NCI-H2107 treated with DMSO at 0.1 percent for 48 hours (cell line): ENCODE data around the gene CPLANE2.
"Not testable (repeated sequence)": the region's sequence is repeated elsewhere in the genome, so short reads cannot be mapped to it uniquely, and the experiment has no call there.

Source experiments
- DNase-seq: peaks from one replicate; lab custom pipeline; 2025; ENCODE audit not compliant: unreplicated experiment; lab: John Stamatoyannopoulos, UW

The CPLANE2 gene

DNA sequence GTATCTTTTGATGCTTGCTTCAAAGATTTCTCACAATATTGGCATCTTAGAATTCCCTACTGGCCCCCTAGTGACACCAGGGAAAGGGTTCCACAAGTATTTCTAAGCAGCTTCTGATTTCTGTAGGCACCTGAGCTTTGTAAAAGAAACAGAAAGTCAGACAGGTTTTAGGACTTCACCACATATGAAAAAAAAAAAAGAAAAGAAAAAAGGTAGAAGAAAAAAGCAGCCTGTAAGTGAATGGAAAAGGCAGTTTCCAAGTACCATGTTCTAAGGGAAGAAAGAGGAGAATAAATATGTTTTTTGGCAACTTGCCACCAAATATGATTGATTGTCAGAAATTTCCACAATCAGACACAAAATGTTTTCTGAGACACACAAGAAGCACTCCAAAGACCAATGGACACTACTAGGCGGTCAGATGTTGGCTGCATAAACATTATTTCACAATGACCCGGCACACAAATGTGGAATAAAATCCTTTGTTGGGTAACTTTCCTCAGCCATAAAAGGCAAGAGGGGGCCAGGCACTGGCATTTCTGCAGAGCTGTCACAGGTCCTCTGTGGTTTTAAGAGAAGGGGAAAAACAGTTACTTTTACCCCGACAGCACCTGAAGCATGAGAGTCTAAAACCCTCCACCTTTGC is 12.7 kb upstream of the CPLANE2 start:
- DNase-seq = no peak

DNA sequence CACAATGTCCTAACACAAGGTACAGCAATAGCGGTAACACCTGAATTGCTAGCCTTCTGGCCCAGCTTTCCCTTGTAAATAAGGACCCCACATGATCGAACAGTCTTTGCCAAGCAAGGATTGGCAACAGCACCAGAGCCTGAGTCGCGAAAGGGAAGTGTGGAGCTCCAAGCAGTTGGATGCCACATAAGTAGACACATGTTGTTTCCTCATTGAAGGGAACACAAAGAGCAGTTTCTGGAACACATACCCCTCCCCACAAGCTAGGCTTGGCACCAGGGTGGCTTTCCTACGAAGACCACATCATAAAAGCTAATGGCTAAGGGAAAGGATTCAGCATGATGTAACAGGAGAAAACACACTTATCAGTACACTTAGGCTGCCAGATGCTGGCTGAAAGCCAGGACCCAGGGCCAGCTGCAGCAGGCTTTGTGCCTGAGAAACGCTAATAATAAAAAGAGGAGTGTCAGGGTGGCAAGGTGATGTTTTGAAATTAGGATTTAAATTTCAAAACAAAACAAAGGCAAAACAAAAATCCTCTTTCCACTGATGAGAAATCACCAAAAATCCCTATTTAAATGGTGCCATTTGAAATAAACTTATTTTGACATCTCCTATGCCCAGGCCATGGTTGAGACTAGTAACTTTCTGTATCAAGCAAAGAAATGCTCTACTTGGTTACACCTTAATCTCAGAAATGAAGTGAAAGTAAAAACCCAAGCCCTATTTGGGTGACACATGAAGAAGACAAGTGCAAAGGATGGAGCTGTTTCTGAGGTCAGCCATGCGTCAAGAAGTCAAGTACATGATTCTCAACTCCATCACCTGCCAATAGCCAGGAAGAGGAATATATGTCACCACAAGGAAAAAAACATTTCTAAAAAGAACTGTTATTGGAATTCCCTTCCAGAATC is 11.9 kb upstream of the CPLANE2 start:
- DNase-seq = peak; percentile 98

DNA sequence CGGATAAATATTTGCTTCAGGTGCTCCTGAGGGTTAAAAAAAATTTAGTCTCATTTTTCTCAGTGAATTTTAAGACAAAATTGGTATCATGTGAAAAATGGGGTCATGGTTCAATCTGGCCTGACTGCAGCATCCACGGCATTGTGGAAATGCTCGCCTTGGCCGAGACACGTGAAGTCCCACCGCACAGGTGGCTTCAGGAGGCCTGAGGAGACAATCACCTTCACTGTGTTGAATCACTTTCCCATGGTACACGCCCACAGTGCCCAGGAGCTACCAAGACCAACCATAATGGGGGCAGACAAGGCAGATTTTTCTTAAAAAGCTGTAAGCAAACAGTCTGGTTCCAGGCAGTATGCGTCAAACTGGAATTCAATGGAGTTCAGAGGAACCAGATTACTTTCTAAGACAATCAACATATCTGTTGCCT is 11.0 kb upstream of the CPLANE2 start:
- DNase-seq = no peak

DNA sequence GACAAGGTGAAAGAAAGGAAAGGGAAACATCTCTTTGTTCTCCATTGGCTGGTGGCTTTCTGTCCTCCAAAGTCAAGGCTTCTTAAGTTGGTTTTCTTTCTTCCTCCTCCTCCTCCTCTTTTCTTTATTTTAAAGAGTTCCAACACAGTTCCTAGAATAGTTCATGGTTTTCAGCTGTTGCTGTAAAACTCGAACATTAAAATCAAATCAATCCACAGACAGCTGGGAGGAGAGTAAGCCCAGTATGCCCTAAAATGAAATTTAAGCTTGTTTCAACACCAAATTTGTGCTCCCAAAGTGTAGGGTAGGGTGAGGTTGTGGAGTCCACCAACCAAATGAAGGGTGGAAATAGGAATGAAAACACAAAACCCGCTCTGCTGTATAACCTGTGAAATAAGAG is 10.5 kb upstream of the CPLANE2 start:
- DNase-seq = no peak

DNA sequence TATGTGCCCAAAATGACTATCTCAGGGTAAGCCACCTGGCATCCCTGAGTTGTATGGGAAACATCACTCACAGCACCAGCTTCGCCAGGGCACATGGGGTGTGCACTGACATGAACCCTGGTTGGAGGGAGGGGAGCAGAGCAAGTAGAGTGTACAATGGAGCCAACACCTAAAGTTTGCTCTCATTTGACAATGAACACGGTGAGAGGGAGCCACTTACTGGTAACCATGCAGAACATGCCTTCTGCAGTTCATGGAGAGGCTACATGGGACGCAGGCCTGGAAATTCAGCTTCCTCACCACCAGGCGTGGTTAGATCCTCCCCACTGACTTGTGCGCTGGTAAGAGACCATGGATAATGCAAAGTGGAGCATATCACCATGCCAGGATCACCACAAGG is 10.0 kb upstream of the CPLANE2 start:
- no peak for DNase-seq

DNA sequence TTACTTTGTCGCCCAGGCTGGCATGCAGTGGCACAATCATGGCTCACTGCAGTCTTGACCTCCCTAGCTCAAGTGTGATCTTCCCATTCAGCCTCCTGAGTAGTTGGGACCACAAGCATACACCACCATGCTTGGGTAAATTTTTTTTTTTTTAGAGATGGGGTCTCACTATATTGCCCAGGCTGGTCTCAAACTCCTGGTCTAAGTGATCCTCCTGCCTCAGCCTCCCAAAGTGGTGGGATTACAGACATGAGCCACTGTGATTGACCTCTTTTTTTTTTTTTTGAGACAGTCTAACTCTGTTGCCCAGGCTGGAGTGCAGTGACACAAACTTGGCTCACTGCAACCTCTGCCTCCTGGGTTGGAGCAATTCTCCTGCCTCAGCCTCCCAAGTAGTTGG is 9.3 kb upstream of the CPLANE2 start:
- DNase-seq = not testable (repeated sequence)

DNA sequence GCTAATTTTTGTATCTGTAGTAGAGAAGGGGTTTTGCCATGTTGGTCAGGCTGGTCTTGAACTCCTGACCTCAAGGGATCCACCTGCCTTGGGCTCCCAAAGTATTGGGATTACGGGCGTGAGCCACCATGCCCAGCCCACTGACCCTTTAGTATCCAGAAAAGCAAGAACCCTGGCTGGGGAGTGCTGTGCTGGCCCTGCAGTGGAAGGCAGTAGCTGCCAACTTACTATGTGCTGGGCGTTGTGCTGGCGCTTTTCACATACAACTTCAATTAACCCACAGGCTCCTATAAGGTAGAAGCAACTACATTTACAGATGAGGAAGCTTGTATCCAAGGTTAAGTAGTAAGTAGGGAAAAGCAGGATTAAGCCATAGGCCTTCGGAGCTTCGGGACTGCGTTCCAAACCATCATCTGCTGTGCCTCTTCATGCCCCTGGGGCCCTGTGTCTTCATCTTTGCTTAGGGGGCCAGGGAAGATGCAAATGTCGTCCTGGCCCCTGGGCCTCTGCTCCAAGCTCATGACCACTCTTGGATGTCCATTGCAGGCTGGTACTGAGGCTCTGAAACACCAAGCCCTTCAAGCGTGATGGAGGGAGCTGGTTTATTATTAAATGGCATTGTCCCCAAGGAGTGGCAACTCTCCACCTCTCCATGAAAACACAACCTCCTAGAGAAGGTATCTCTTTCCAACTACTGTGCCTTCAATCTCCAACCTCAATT is 8.7 kb upstream of the CPLANE2 start:
- no peak for DNase-seq

DNA sequence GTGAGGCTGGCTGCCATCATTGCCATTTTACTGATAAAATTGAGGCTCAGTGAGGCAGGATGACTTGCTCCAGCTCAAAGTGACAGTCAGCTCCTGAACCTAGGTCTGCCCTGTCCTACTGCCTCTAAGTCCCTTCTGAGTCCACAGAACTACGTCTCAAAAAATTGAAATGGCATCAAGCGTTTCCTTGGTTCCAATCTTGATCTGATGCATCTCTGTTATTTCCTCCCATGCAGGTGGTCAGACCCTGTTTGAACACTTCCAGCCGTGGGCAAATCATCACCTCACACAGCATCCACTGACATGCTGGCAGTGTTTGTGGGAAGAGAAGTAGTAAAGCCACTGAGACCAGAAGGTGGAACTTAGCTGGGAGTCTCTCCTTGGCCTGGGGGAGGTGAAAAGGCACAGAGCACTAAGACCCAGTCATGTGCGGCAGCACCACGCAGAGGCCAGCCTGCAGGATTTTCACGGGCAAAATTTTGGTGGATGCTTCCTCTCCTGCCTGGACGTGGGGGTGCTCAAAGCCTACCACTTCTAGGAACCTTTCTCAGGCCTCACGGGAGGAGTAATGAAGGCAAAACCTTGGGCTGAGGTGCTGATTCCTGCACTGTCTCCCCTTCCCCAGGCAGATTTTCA is 7.8 kb upstream of the CPLANE2 start:
- no peak for DNase-seq

DNA sequence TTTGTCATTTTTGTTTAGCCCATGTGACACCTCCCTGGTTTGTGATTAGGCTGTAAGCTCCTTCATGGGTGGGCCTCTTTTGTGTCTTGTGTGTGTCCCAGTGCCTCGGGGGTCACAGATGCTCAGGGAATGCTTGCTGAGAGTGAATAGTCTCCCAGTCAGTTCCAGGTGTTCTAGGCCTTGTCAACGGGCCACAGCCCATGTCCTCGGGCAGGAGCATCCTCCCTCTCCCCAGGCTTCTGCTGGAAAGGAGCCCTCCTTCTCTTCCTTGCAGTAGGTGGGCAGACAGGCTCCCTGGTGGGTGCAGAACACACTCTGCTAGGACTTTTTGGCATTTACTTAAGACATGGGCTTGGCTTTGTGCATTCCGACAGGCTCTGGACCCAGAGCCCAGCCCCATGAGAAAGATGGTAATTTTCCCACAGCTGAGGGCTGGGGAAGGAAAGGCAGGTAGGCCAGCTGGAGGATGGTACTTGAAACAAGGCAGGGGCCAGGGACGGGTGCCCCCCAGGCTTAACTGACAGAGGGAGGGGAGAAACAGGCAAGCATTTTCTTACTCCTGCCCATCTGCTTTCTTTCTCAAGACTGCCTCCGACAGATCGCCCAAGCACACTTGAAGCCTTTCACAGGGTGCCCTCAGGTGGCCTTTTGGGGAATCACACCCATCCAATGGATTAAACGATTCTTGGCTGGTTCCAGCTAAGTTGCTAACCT is 7.1 kb upstream of the CPLANE2 start:
- peak; percentile 51 for DNase-seq

DNA sequence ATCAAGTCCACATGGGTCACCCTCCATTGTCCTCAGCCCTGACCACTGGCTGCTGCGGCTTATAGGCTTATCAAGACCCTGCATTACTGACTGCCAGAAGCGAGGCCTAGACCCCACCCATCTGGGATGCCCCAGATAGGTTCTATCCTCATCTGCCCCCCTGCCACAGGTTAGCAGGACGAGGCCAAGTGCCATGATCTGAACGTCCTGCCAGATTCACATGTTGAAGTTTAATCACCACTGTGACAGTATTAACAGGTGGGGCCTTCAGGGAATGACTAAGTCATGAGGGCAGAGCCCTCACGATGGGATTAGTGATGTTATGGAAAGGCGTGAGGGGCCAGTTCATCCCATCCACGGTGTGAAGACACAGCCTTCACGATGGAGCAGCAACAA is 6.2 kb upstream of the CPLANE2 start:
- no peak for DNase-seq

DNA sequence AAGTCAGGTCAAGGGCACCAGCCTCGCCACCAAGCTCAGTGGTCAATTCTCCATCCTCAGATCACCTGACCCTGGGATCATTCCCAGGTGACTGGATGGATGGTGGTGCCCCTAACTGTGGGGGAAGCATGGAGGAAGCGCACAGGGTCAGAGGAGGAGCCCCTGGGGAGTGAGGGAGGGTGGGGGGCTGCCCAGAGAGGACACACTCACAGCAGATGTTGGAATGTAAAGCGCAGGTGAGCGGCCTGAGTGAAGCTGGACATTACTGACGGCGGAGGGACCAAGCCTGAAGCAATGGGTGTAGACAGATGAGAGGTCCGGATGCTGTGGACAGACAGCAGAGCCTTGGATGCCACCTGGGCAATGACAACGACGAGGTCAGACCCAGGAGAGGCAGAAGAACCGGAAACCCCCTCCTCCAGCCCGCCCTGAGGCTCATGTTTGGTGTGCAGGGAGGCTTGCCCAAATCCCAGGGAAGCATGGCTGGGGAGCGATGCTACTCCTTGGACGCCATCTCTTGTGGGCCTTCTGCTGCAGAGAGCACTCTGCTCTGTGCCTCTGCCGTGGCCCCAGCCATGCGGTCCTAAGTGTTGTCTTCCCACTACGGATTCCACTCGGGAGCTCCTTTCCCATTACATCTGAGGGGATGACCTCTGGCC is 5.7 kb upstream of the CPLANE2 start:
- DNase-seq = no peak

DNA sequence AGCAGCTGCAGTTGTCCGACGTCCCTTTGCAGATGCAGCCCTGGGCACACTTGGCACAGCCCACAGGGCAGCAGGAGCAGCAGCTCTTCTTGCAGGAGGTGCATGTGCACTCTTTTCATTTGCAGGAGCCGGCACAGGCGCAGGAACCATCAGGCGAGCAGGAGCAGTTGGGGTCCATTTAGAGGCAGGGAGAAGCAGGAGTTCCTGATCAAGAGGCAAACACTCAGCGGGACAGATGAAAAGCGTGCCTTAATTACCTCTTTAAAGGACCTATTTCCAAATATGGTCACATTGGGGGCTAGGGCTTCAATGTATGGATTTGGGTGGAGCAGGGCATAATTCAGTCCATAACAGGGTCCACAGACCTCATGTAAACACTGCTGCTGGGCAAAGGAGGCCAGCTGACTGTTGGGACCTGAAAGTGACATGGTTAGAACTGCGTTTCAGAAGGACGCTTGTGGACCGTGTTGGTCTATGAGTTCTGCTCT is 4.3 kb upstream of the CPLANE2 start:
- DNase-seq = peak; percentile 30

DNA sequence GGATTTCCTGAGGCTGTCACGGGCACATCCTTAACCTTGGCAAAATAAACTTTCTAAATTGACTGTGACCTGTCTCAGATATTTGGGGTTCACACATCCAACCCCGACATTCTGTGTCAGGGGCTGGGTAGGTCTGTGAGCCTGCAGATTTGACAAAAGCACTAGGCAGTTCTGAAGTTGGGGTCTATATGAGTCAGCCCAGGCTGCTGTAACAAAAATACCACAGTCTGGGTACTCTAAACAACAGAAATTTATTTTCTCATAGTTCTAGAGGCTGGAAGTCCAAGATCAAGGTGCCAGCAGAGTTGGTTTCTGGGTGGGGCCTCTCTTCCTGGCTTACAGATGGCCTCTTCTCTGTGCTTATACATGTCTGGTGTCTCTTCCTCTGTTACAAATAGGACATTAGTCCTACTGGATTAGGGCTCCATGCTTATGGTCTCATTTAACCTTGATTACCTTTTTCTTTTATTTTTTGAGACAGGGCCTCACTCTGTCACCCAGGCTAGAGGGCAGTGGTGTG is 3.0 kb upstream of the CPLANE2 start:
- DNase-seq = no peak

DNA sequence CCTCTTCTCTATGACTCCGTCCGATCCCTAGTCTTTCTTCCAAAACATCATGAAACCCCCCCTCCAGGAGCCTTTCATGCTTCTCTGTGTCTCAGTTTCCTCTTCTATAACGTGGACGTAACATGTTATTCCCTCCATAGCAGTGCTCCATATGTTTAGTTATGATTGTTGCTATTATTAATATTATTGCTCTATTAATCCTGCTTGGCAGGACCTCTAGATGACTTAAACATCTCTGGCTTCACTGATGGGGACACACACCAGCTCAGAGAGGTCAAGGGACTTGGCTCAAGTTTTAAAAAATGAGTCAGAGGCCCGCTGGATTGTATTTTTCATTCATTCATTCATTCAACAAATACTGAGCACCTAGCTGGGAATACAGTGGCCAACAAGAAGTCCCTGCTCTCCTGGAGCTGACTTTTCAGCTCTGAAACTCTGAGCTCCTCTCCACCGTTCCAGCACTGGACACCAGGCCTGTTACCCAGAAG is 404 bp upstream of the CPLANE2 start:
- DNase-seq = no peak

DNA sequence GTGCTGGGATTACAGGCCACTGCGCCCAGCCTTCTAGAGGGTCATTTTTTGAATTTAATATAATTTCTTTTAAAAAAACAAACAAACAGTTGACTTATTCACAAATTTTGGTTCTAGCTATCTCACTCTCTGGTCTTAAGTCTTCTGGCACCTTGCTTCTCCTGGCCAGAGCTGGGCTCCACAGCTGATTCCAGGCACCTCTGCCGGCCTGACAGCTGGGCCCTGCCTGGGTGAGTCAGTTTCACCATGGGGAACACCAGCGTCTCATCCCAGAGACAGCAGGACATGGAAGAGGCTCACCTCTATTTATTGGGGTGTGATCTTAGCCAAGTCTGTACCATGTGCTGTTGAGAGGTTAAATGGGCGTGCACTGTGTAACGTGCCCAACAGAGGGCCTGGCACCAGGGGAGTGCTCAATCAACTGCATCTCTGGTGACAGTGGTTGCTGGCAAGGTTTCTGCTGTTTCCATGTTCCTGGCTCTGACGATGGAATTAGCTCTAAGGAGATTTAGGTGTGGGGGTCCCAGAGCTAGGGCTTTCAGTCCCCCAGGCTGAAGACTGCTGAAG is 956 bp downstream of the CPLANE2 start:
- DNase-seq = peak; percentile 77

DNA sequence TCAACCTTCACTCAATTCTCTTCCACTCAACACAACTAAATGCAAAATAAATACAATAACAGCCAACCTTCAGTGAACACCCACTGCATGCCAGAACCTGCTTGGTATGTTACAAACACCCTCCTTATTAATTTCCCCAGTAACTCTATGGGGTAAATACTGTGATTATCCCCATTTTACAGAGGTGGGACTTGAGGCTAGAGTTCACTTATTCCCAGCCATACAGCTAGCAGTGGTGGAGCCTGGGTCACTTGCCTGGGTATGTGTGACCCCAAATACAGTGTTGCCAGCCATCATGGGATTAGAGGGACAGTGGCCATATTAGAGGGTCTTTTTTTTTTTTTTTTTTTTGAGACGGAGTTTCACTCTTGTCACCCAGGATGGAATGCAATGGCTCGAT is 1.6 kb downstream of the CPLANE2 start:
- no peak for DNase-seq

DNA sequence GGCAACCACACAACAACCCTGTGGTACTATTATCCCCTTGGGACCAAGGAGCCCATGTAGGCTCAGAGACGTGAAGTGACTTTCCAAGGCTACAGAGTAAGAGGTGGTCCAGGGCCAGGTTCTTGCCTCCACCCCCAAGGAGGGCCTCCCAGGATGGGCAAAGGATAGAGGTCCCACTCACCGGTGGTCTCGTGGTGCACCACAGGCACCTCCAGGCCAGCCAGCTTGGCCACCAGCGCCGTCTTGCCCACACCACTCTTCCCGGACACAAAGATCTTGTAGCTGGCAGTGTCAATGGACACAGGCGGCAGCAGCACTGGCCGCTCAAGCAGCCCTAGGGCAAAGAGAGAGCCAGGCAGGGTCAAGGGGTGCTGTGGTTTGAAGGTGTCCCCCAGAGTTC is 3.6 kb downstream of the CPLANE2 start:
- DNase-seq = no peak

DNA sequence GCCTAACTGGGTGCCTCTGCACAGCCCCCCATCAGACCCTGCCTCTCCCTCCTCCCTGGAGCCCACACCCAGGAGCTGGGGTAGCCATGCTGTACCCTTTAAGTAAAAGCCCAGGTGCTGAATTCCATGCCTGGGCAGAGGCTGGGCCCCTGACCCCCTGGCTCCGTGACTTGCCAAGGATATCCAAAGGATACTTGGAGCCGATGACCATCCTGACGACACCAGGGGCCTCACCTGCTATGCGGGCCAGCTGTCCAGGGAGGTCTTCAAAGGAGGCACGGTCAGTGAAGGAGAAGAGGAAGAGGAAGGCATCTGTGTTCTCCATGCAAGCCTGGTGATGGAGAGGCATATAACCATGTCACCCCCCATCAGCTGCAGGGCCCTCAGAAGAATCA is 4.7 kb downstream of the CPLANE2 start:
- DNase-seq = no peak
